Left ventricle myocardium inferior (tissue), 1 donor: Measurements from ENCODE around the gene STK36. TPM values are rescaled to one million over a fixed set of nuclear protein-coding genes. Genes with fewer than 3 reads are reported as not detected.
A peak's percentile ranks its signal among the peaks of the same experiment; 100 is the strongest.

ENCODE experiments used
- DNase-seq: peaks from one replicate; pipeline ENCODE4 v3.0.0-alpha.2; 2020
- H3K27ac ChIP-seq: fragments of 200-600 bp; replicated peaks from 2 replicates; pipeline ENCODE4 v1.8.0; 2021
- H3K27me3 ChIP-seq: fragments of 200-600 bp; 2 replicates; pipeline ENCODE4 v1.8.0; 2021; ENCODE audit warnings: low read depth
- H3K36me3 ChIP-seq: fragments of 200-600 bp; 2 replicates; pipeline ENCODE4 v1.8.0; 2021
- H3K4me1 ChIP-seq: fragments of 200-600 bp; 2 replicates; pipeline ENCODE4 v1.8.0; 2021
- H3K4me3 ChIP-seq: fragments of 200-600 bp; 2 replicates; pipeline ENCODE4 v1.8.0; 2021; ENCODE audit warnings: mild to moderate bottlenecking, moderate library complexity
- H3K9me3 ChIP-seq: fragments of 200-600 bp; replicated peaks from 2 replicates; pipeline ENCODE4 v1.8.0; 2021
- CTCF ChIP-seq: fragments of 200-600 bp; IDR thresholded peaks from 2 replicates; pipeline ENCODE4 v1.8.0; 2021; ENCODE audit warnings: antibody characterized with exemption, mild to moderate bottlenecking, borderline replicate concordance
- intact Hi-C: fragments of 100-400 bp; cut with micrococcal nuclease; formaldehyde crosslinking; loops from one replicate; pipeline ENCODE4 v1.11.0; 2022
- total RNA-seq: library from RNA; stranded (reverse); fragmentation: NEBNext Ultra II Directional; extraction: Animal tissue kit (Norgen Biotek cat#: 25700); gene quantifications from one replicate; pipeline ENCODE4 v1.2.1, GENCODE V29; 2021
- donor health status: DM: no; HTN: yes; CAD: no; lungs with severe emphysema.

STK36 gene
- total RNA-seq, 1 donor from 2014 or later = 7.4 TPM

- no peak overlapping the region for H3K4me3 ChIP-seq
- no peak overlapping the region for H3K27ac ChIP-seq
- peaks cover 28% of the 10 kb centered on the region for H3K4me1 ChIP-seq
- H3K27me3 ChIP-seq = no peaks in the 10 kb centered on the region
- intact Hi-C loops = no loop called here
- peaks cover 57% of the 10 kb centered on the region for H3K36me3 ChIP-seq
- no peak for TF ChIP-seq CTCF
- no peak for DNase-seq
- H3K9me3 ChIP-seq = no peaks in the 10 kb centered on the region
These were observed 71.2 kb downstream of the STK36 start for GRCh38 chr2:218743068-218743467.

- H3K4me3 ChIP-seq = no peak overlapping the region
- peak overlapping the region; percentile 76 for H3K27ac ChIP-seq
- no peaks in the 10 kb centered on the region for H3K9me3 ChIP-seq
- intact Hi-C loops = no loop called here
- TF ChIP-seq CTCF = no peak
- DNase-seq = no peak
- peaks cover 58% of the 10 kb centered on the region for H3K36me3 ChIP-seq
- no peaks in the 10 kb centered on the region for H3K27me3 ChIP-seq
- peaks cover 28% of the 10 kb centered on the region for H3K4me1 ChIP-seq
These were observed 72.7 kb downstream of the STK36 start for GRCh38 chr2:218744615-218745014.

GRCh38 chr2:218745160-218745558 is 73.3 kb downstream of the STK36 start:
- H3K4me1 ChIP-seq = peaks cover 28% of the 10 kb centered on the region
- DNase-seq = no peak
- intact Hi-C loops = no loop called here
- H3K9me3 ChIP-seq = no peaks in the 10 kb centered on the region
- H3K27me3 ChIP-seq = no peaks in the 10 kb centered on the region
- TF ChIP-seq CTCF = no peak
- peak overlapping the region; percentile 76 for H3K27ac ChIP-seq
- H3K36me3 ChIP-seq = peaks cover 58% of the 10 kb centered on the region
- H3K4me3 ChIP-seq = no peak overlapping the region

- H3K36me3 ChIP-seq = peaks cover 58% of the 10 kb centered on the region
- no peaks in the 10 kb centered on the region for H3K9me3 ChIP-seq
- intact Hi-C loops = no loop called here
- H3K27me3 ChIP-seq = no peaks in the 10 kb centered on the region
- peak overlapping the region; percentile 76 for H3K27ac ChIP-seq
- no peak for TF ChIP-seq CTCF
- peaks cover 28% of the 10 kb centered on the region for H3K4me1 ChIP-seq
- DNase-seq = peak; percentile 81
- H3K4me3 ChIP-seq = no peak overlapping the region
These were observed 73.9 kb downstream of the STK36 start for GRCh38 chr2:218745559-218746469.

GRCh38 chr2:218746470-218746795 is 74.5 kb downstream of the STK36 start:
- no peak overlapping the region for H3K4me3 ChIP-seq
- peaks cover 58% of the 10 kb centered on the region for H3K36me3 ChIP-seq
- DNase-seq = no peak
- intact Hi-C loops = no loop called here
- H3K27me3 ChIP-seq = no peaks in the 10 kb centered on the region
- no peaks in the 10 kb centered on the region for H3K9me3 ChIP-seq
- TF ChIP-seq CTCF = no peak
- peaks cover 28% of the 10 kb centered on the region for H3K4me1 ChIP-seq
- peak overlapping the region; percentile 76 for H3K27ac ChIP-seq
